K562 (cell line): Measurements from ENCODE around the gene PIBF1. TPM values are rescaled to one million over a fixed set of nuclear protein-coding genes. Genes with fewer than 3 reads are reported as not detected.

Experiments used
- ATAC-seq: fragments of 200-7000 bp; cut with Tn5 transposase; 3 replicates; pipeline ENCODE4 v1.9.1; 2020; ENCODE audit warnings: moderate library complexity
- BruUV-seq: library from RNA; stranded (reverse); fragments of 400-500 nt; replicated peaks from 2 replicates; lab custom pipeline; 2021; lab: Mats Ljungman, UMichigan
- CTCF ChIA-PET: fragments of 300-600 bp; formaldehyde crosslinking; extraction: SDS; loops from one replicate; lab custom pipeline; 2021; ENCODE audit warnings: low intra/inter-chr PET ratio; lab: Yijun Ruan, JAX
- POLR2A ChIA-PET: fragments of 300-600, 350-650 bp; sonication (Branson Sonifier 250); formaldehyde crosslinking; extraction: SDS; loops from one replicate; lab custom pipeline; 2021; ENCODE audit warnings: antibody characterized with exemption, inconsistent platforms; lab: Yijun Ruan, JAX
- DNase-seq, 4 experiments: peaks; one replicate each; pipeline versions ENCODE4 v3.0.0 to v3.0.0-alpha.2; 2011 to 2018; ENCODE audit warnings: low spot score in 3 of 4, mixed read lengths in 3 of 4; ENCODE audit errors: extremely low read depth in 1 of 4
- FAIRE-seq: peaks from 2 replicates; lab custom pipeline; 2011; peaks lifted over from hg19 to GRCh38; lab: Jason Lieb, UNC
- H2AFZ ChIP-seq: 2 replicates; pipeline ENCODE4 v1.6.0; 2011; ENCODE audit warnings: low read depth, low read length, control low read depth, inconsistent platforms
- H3K27ac ChIP-seq: fragments of 200-600 bp; 3 replicates; pipeline ENCODE4 v1.8.0; 2011; ENCODE audit warnings: low read depth, mild to moderate bottlenecking, control low read depth, inconsistent platforms, low read length, moderate library complexity, mixed read lengths; ENCODE audit errors: extremely low read depth
- H3K27me3 ChIP-seq, 2 experiments: fragments of 300-600 bp in 1 of 2; 2 replicates in 1 of 2; 3 replicates in 1 of 2; pipeline versions ENCODE4 v1.6.0 to v1.8.0; 2011; ENCODE audit warnings: inconsistent platforms in 2 of 2, low read length in 2 of 2, mild to moderate bottlenecking in 1 of 2, mixed read lengths in 1 of 2, moderate library complexity in 1 of 2; ENCODE audit not compliant: control insufficient read depth in 2 of 2, insufficient read depth in 2 of 2
- H3K36me3 ChIP-seq: fragments of 300-600 bp; 3 replicates; pipeline ENCODE4 v1.8.0; 2011; ENCODE audit warnings: mild to moderate bottlenecking, low read length, inconsistent platforms; ENCODE audit not compliant: control insufficient read depth, insufficient read depth
- H3K4me1 ChIP-seq, 2 experiments: fragments of 200-600 bp in 1 of 2; replicated peaks in 1 of 2; 2 replicates in 1 of 2; 3 replicates in 1 of 2; pipeline versions ENCODE4 v1.5.1 to v1.8.0; 2011; ENCODE audit warnings: inconsistent platforms in 2 of 2, low read length in 2 of 2, mild to moderate bottlenecking in 1 of 2, mixed read lengths in 1 of 2, moderate library complexity in 1 of 2; ENCODE audit not compliant: control insufficient read depth in 2 of 2, insufficient read depth in 2 of 2
- H3K4me2 ChIP-seq: 2 replicates; pipeline ENCODE4 v1.6.1; 2011; ENCODE audit warnings: low read length, control low read depth, inconsistent platforms, mixed read lengths; ENCODE audit not compliant: insufficient read depth
- H3K4me3 ChIP-seq: fragments of 200-600 bp; sonication (generic), shearing (Covaris generic); 2 replicates; pipeline ENCODE4 v1.5.1; 2016; ENCODE audit warnings: control low read depth, inconsistent platforms
- H3K79me2 ChIP-seq: fragments of 200-600 bp; 3 replicates; pipeline ENCODE4 v1.8.0; 2011; ENCODE audit warnings: low read length, inconsistent platforms; ENCODE audit not compliant: control insufficient read depth, insufficient read depth
- H3K9ac ChIP-seq, 2 experiments: 2 replicates each; pipeline versions ENCODE4 v1.6.0 to v1.6.1; 2011; ENCODE audit warnings: low read depth in 2 of 2, low read length in 2 of 2, control low read depth in 1 of 2, inconsistent platforms in 1 of 2, mild to moderate bottlenecking in 1 of 2, mixed read lengths in 1 of 2; ENCODE audit not compliant: insufficient read depth in 1 of 2
- H3K9me1 ChIP-seq: one replicate; pipeline ENCODE4 v1.6.0; 2011; ENCODE audit warnings: inconsistent platforms, mild to moderate bottlenecking, low read length, moderate library complexity; ENCODE audit not compliant: control insufficient read depth, insufficient read depth
- H3K9me3 ChIP-seq: replicated peaks from 2 replicates; pipeline ENCODE4 v1.5.1; 2011; ENCODE audit warnings: low read depth, low read length, inconsistent platforms; ENCODE audit not compliant: control insufficient read depth, insufficient read depth
- H4K20me1 ChIP-seq: replicated peaks from 2 replicates; pipeline ENCODE4 v1.6.1; 2011; ENCODE audit warnings: low read length, inconsistent platforms, mixed read lengths; ENCODE audit not compliant: control insufficient read depth, insufficient read depth
- CHD1 ChIP-seq: fragments of 200-600 bp; sonication (generic); IDR thresholded peaks from one replicate; pipeline ENCODE4 v1.6.1; 2012; ENCODE audit warnings: mild to moderate bottlenecking, moderate library complexity, low read length, inconsistent platforms
- FIP1L1 ChIP-seq: fragments of 200-400 bp; formaldehyde crosslinking; IDR thresholded peaks from 2 replicates; pipeline ENCODE4 v1.6.1; 2018; ENCODE audit warnings: mild to moderate bottlenecking, low read depth, low read length; ENCODE audit not compliant: poor library complexity, severe bottlenecking
- FOXA3 ChIP-seq, 2 experiments: fragments of 450-650 bp in 1 of 2; sonication (generic) in 1 of 2; formaldehyde crosslinking; IDR thresholded peaks in 1 of 2; conservative IDR thresholded peaks in 1 of 2; 2 replicates each; pipeline versions ENCODE4 v1.4.0 to v1.8.0; 2020 to 2022; ENCODE audit warnings: mild to moderate bottlenecking in 2 of 2, missing genetic modification reagents in 1 of 2
- MECOM ChIP-seq: fragments of 250-450 bp; sonication (Bioruptor Pico); IDR thresholded peaks from 2 replicates; pipeline ENCODE4 v1.8.0; 2022; ENCODE audit warnings: inconsistent platforms
- PPARD ChIP-seq: fragments of 250-450 bp; sonication (Bioruptor Pico); IDR thresholded peaks from 2 replicates; pipeline ENCODE4 v1.8.0; 2022; ENCODE audit warnings: inconsistent platforms, mild to moderate bottlenecking, moderate library complexity
- RAD21 ChIP-seq, 2 experiments: fragments of 250-450 bp in 1 of 2; fragments of 450-650 bp in 1 of 2; sonication (Bioruptor Pico) in 1 of 2; formaldehyde crosslinking in 1 of 2; IDR thresholded peaks in 1 of 2; conservative IDR thresholded peaks in 1 of 2; 2 replicates each; pipeline versions ENCODE4 v1.4.0 to v1.8.0; 2020 to 2022; ENCODE audit warnings: mild to moderate bottlenecking in 2 of 2, moderate library complexity in 1 of 2
- RFX7 ChIP-seq: fragments of 250-450 bp; sonication (Bioruptor Pico); IDR thresholded peaks from 2 replicates; pipeline ENCODE4 v1.5.1; 2021; ENCODE audit warnings: mild to moderate bottlenecking
- SLC30A9 ChIP-seq: fragments of 250-450 bp; sonication (Bioruptor Pico); IDR thresholded peaks from 2 replicates; pipeline ENCODE4 v1.8.0; 2022; ENCODE audit warnings: mild to moderate bottlenecking, moderate library complexity
- SMC3 ChIP-seq: conservative IDR thresholded peaks from 2 replicates; pipeline ENCODE4 v1.6.1; 2011; ENCODE audit warnings: low read depth, low read length, improper control_type of control experiment; ENCODE audit not compliant: insufficient read depth
- TCFL5 ChIP-seq: fragments of 250-450 bp; sonication (Bioruptor Pico); conservative IDR thresholded peaks from 2 replicates; pipeline ENCODE4 v1.6.1; 2021; ENCODE audit warnings: mild to moderate bottlenecking, moderate library complexity, matching md5 sums
- TFAM ChIP-seq: fragments of 250-450 bp; sonication (Bioruptor Pico); conservative IDR thresholded peaks from 2 replicates; pipeline ENCODE4 v1.5.0; 2021; ENCODE audit warnings: mild to moderate bottlenecking, moderate library complexity
- ZFP30 ChIP-seq: fragments of 250-450 bp; sonication (Bioruptor Pico); IDR thresholded peaks from 2 replicates; pipeline ENCODE4 v1.8.0; 2022; ENCODE audit warnings: moderate library complexity, mild to moderate bottlenecking, inconsistent platforms, borderline replicate concordance
- ZNF436 ChIP-seq: fragments of 250-450, 450-650 bp; sonication (Bioruptor Pico); formaldehyde crosslinking; IDR thresholded peaks from 2 replicates; pipeline ENCODE4 v1.7.0; 2020; ENCODE audit warnings: mild to moderate bottlenecking
- ZNF444 ChIP-seq: fragments of 250-450 bp; sonication (Bioruptor Pico); IDR thresholded peaks from 2 replicates; pipeline ENCODE4 v1.4.0; 2020; ENCODE audit warnings: mild to moderate bottlenecking, moderate library complexity
- ZNF696 ChIP-seq: fragments of 250-450 bp; sonication (Bioruptor Pico); conservative IDR thresholded peaks from 2 replicates; pipeline ENCODE4 v1.4.0; 2020; ENCODE audit warnings: mild to moderate bottlenecking, moderate library complexity
- WGBS: fragments of 100-300 bp; shearing (Covaris generic); methylation state at CpG from one replicate; pipeline ENCODE4 v1.1.6; 2016; ENCODE audit warnings: low coverage, mixed read lengths; ENCODE audit not compliant: insufficient coverage; ENCODE audit errors: missing lambda C conversion rate; 5-methylcytosine and 5-hydroxymethylcytosine counted together
- in situ Hi-C: fragments of 300-500 bp; cut with MboI; formaldehyde crosslinking; loops from 4 replicates; pipeline ENCODE4 v1.15.0; 2018; ENCODE audit warnings: inconsistent platforms, mixed read lengths
- intact Hi-C: fragments of 100-400 bp; cut with micrococcal nuclease; formaldehyde crosslinking; loops from 2 replicates; pipeline ENCODE4 v1.14.2; 2022
- polyA plus RNA-seq, 8 experiments: library from polyadenylated mRNA; depleted of rRNA in 4 of 8; stranded (reverse) in 5 of 8; unstranded in 3 of 8; fragments of >200 nt; fragmentation: Nextera tagmentation in 2 of 8; fragmentation: Illumina TruSeq in 1 of 8; extraction: Ambion mirVana in 2 of 8; extraction: Trizol in 1 of 8; gene quantifications; 2 replicates each; pipeline versions ENCODE4 v1.2.1 to v1.2.3, GENCODE V29; 2011 to 2014; ENCODE audit warnings: inconsistent platforms in 1 of 8, missing spikeins in 1 of 8
- total RNA-seq, 7 experiments: library from RNA; depleted of rRNA in 6 of 7; stranded (reverse); fragments of >200 nt in 6 of 7; fragmentation: Illumina TruSeq in 2 of 7; extraction: Trizol in 2 of 7; gene quantifications; 2 replicates each; pipeline versions ENCODE4 v1.2.1 to v1.2.3, GENCODE V29; 2011 to 2021; ENCODE audit warnings: low replicate concordance in 1 of 7
- TF ChIP-seq, protein P1 (sequence below): sonication (generic); formaldehyde crosslinking; IDR thresholded peaks from 2 replicates; pipeline ENCODE4 v1.8.1; 2023; ENCODE audit warnings: mild to moderate bottlenecking, missing genetic modification reagents

PIBF1 gene
- total and polyA plus RNA-seq, 9 of the 15 experiments (the other 6 are each of a cell fraction or from before 2014, with no cell fraction given) = 9.1 to 28.8 (median 14.7) TPM

DNA sequence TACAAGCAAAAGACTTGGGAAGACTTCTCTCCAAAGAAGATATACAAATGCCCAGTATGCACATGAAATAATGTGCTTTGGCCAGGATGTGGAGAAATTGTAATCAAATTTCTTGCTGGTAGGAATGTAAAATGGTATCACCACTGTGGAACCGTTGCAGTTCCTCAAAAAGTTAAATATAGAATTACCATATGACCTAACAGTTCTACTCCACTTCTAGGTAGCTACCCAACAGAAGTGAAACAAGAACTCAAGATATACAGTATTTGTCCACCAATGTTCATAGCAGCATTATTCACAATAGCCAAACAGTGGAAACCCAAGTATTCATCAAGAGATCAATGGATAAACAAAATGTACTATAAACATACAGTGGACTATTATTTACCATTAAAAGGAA, 181.8 kb downstream of the PIBF1 start:
- no peaks in the 10 kb centered on the region for H3K27me3 ChIP-seq
- no peaks in the 10 kb centered on the region for H3K9me3 ChIP-seq
- no peaks in the 10 kb centered on the region for H3K9me1 ChIP-seq
- no peaks in the 10 kb centered on the region for H3K4me1 ChIP-seq
- intact Hi-C loops = no loop called here
- no peak for ATAC-seq
- no peak for FAIRE-seq
- no peaks in the 10 kb centered on the region for H4K20me1 ChIP-seq
- H3K36me3 ChIP-seq = 0 out of 3 replicates have a peak, but pooled peaks cover 3% of the 10 kb centered on the region
- H3K27ac ChIP-seq = no peak overlapping the region
- no peak overlapping the region for H3K4me3 ChIP-seq
- no peak for DNase-seq
- BruUV-seq = no TSS peak
- in situ Hi-C loops = no loop called here
- no peak overlapping the region for H3K4me2 ChIP-seq
- H2AFZ ChIP-seq = no peak overlapping the region
- no peaks in the 10 kb centered on the region for H3K79me2 ChIP-seq
- no peak overlapping the region for H3K9ac ChIP-seq
- 50% methylated on average over 1 of the region's 1 CpG for WGBS
- POLR2A ChIA-PET = no interaction called here
- TF ChIP-seq FIP1L1 (no peak), ZNF436 (CRISPR knock-in tag) (no peak), SLC30A9 (CRISPR knock-in tag) (no peak), TFAM (no peak), FOXA3 (CRISPR knock-in tag; conservative IDR thresholded peaks at IDR 0.05 in 1 of 2, IDR thresholded peaks at IDR 0.05 in 1 of 2) (no peak), TCFL5 (CRISPR knock-in tag) (no peak), ZNF444 (CRISPR knock-in tag) (no peak), MECOM (CRISPR knock-in tag) (no peak), ZFP30 (no peak), ZNF696 (no peak), RAD21 (CRISPR knock-in tag; conservative IDR thresholded peaks at IDR 0.05 in 1 of 2, IDR thresholded peaks at IDR 0.05 in 1 of 2) (no peak), RFX7 (CRISPR knock-in tag) (no peak), SMC3 (no peak), CHD1 (no peak), PPARD (CRISPR knock-in tag) (no peak)
- TF ChIP-seq, protein P1, sequence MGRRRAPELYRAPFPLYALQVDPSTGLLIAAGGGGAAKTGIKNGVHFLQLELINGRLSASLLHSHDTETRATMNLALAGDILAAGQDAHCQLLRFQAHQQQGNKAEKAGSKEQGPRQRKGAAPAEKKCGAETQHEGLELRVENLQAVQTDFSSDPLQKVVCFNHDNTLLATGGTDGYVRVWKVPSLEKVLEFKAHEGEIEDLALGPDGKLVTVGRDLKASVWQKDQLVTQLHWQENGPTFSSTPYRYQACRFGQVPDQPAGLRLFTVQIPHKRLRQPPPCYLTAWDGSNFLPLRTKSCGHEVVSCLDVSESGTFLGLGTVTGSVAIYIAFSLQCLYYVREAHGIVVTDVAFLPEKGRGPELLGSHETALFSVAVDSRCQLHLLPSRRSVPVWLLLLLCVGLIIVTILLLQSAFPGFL (CRISPR knock-in tag) = no peak
- CTCF ChIA-PET = no interaction called here
